GM12801 (cell line): Measurements from ENCODE around the gene TRAPPC3.

Experiments used
- TF ChIP-seq, protein P1 (sequence below): IDR thresholded peaks from one replicate; pipeline ENCODE4 v1.5.1; 2011; ENCODE audit warnings: control low read depth; ENCODE audit not compliant: insufficient read length; ENCODE audit errors: extremely low read depth

The TRAPPC3 gene

DNA sequence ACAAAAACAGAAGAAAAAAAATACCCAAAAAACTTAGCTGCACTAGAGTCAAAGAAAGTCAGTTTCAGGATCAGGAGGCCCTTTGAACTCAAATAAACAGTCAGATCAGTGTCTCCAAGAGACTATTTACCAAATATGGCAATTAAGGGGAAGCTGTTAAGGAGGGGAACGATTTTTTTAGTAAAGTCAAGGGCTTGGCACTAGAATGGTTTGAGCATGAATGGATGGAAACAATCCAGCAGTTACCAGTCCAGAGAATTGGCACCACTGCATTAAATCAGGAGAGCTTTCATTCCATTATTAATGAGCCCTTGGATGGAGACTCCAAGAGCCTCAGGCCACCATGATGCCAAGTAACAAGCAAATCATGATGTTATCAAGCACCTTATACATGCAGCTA is 7.2 kb downstream of the TRAPPC3 start:
- TF ChIP-seq, protein P1, sequence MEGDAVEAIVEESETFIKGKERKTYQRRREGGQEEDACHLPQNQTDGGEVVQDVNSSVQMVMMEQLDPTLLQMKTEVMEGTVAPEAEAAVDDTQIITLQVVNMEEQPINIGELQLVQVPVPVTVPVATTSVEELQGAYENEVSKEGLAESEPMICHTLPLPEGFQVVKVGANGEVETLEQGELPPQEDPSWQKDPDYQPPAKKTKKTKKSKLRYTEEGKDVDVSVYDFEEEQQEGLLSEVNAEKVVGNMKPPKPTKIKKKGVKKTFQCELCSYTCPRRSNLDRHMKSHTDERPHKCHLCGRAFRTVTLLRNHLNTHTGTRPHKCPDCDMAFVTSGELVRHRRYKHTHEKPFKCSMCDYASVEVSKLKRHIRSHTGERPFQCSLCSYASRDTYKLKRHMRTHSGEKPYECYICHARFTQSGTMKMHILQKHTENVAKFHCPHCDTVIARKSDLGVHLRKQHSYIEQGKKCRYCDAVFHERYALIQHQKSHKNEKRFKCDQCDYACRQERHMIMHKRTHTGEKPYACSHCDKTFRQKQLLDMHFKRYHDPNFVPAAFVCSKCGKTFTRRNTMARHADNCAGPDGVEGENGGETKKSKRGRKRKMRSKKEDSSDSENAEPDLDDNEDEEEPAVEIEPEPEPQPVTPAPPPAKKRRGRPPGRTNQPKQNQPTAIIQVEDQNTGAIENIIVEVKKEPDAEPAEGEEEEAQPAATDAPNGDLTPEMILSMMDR: no peak

DNA sequence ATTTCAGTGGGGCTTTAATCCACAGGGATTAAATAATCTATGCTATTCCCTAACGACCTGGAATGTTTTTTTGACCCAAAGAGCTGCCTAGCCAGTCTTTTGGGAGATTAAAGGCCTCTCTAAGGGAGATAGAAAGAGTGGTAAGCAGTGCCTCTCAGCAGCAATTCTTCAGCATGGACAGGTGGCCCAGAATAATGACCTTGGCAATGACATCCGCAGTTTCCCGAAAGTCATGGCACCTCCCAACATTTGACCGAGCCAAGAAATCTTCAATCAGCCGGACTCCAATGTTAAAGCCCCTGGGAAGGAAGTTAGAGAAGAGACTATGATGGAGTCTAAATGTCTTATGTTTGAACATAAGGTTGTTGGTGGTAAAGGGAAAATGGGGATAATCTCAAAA is 9.8 kb downstream of the TRAPPC3 start:
- TF ChIP-seq, protein P1: no peak

DNA sequence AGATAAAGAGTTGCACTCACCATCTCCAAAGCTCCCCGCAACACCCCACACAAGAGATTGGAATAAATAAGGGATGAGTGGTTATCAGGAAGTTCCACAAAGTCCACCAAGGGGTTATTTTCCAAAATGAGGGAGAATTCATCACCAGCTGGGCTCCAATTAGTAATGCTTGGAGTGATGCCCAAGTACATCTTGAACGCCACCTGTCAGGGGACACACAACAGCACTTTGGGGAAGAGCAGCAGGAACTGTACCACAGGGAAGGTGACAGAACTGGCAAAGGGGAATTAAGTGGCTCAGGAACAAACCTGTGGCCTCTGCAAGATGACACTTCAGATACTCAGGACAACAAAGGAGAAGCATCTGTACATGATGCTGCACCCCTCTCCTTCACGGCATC is 11.5 kb downstream of the TRAPPC3 start:
- TF ChIP-seq, protein P1: no peak

DNA sequence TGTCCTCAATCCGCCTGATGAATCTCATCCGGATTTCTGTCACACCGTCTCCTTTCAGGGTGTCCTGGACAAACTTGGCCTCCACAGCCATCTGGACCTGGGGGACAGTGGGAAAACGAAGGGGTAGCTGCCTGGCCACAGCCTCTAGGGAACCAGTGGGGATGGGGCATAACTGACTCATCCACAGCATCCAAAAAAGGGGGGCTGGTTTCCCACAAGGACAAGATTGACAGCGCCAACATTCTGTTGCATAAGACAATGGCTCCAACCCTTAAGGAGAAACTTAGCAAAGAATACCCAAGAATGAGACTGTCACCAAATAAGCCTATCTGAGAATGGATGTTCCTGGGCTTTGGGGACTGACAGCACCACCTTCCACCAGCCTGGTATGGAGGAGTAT is 12.1 kb downstream of the TRAPPC3 start:
- TF ChIP-seq, protein P1: no peak

DNA sequence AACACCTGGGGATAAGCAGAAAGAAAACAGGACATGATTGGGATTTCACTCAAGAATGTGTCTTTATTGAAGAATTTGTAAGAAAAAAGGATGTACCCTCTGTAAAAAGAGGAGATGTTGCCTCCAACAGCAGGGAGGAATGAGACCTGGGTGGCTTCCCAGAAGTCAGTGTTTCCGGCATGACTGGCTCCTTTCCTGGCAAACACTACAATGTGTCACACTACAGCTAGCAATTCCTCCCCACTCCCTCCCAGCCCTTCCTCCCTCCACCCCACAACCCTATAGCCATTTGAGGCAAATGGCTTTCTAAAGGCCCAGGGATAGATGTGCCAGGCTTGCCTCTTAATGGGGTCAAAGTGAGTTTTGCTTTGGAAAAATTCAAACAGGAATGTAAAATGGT is 12.8 kb downstream of the TRAPPC3 start:
- TF ChIP-seq, protein P1: no peak

DNA sequence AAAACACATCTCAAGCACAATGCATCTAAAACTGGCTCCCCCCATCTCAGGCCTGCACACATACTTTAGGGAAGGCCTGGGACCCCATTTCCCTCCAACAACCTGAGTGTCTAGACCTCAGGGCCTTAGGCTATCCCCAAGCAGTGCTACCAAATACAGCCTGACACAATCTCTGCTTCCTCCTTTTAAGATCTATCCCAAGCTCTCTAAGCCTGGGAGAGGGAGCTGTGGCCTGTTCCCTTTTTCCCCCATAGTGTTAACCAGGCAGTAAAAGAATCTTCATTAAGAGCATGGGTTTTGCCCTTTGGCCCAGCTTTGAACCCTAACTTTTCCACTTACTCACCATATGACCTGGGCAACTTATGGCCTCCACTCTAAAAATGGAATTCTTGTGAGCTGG is 13.5 kb downstream of the TRAPPC3 start:
- TF ChIP-seq, protein P1: no peak

DNA sequence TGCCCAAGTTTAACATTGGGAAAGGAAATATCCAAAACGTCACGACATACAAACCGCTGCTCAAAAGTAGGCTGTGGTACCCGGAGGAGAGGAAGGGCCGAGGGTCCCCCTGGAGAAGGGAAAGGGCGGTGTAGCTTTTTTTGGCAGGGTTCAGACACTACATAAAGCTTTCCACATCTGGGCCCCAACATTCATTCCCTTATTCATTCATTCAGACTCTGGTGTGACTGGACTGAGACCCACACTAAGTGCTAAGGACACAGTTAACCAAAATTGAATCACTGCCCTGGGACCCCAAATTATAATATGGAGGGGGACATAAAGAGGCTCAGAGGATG is 14.0 kb downstream of the TRAPPC3 start:
- TF ChIP-seq, protein P1: no peak
